Measurements from ENCODE around the gene CREBZF. TPM values are rescaled to one million over a fixed set of nuclear protein-coding genes. Genes with fewer than 3 reads are reported as not detected.

CREBZF gene
- total RNA-seq, 1 experiment from 2014 or later, result 54.6 TPM

DNA sequence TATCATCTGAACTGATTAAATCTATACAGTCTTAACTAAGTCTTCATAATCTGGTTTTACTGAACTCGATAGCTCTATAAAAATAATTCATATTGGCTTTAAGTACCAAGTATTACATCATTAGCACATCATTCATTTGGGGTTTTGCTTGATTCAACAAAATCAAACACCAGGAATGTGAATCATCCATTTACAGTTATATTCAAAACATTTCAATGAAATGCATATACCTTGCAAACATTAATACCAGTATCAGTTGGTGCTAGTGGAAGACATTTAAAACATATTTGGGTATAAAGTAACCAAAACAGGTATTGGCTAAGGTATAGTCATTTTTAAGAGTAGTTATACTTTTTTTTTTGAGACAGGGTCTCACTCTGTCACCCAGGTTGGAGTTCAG is 33.3 kb upstream of the CREBZF start (continued):
- TF ChIP-seq CTCF (IDR thresholded peaks at IDR 0.05), result no peak
- TF ChIP-seq RELA (CRISPR knock-in tag; IDR thresholded peaks at IDR 0.05; ENCODE audit: borderline replicate concordance), result no peak
- no peak for TF ChIP-seq GTF2I (CRISPR knock-in tag; conservative IDR thresholded peaks at IDR 0.05)
- no peak for TF ChIP-seq ZNF317 (CRISPR knock-in tag; IDR thresholded peaks at IDR 0.05; ENCODE audit: borderline replicate concordance, low read depth)
- TF ChIP-seq, protein P1, sequence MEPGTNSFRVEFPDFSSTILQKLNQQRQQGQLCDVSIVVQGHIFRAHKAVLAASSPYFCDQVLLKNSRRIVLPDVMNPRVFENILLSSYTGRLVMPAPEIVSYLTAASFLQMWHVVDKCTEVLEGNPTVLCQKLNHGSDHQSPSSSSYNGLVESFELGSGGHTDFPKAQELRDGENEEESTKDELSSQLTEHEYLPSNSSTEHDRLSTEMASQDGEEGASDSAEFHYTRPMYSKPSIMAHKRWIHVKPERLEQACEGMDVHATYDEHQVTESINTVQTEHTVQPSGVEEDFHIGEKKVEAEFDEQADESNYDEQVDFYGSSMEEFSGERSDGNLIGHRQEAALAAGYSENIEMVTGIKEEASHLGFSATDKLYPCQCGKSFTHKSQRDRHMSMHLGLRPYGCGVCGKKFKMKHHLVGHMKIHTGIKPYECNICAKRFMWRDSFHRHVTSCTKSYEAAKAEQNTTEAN (CRISPR knock-in tag; IDR thresholded peaks at IDR 0.05), result no peak
- TF ChIP-seq ZNF138 (CRISPR knock-in tag; conservative IDR thresholded peaks at IDR 0.05), result no peak

DNA sequence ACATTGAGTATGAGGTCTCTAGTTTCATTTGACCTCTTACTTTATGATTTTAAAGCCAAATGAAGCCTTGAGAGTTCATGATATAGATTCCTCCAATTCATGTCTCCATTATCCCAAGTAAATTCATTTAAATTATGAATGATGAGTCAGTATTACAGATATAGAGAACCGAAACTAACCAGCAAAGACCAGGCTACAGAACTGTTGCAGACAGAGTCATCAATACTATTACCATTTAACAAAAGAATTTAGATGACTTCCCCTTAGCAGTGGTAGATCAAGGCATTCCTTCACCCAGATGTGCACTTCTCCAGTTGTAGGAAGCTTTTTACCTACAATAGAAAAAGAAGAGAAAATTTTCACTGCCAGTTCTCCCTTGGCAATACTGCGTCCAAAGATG is 32.8 kb upstream of the CREBZF start:
- DNase-seq (ENCODE audit: low spot score), result no peak
- Mint-ChIP-seq H3K27ac (no peak overlapping the region), H3K9me3 (no peaks in the 10 kb centered on the region), H3K36me3 (no peaks in the 10 kb centered on the region), H3K27me3 (ENCODE audit: low read depth) (no peaks in the 10 kb centered on the region), H3K4me3 (no peak overlapping the region), H3K4me1 (peaks cover 13% of the 10 kb centered on the region)
- no peak for ATAC-seq
- ChIA-PET POLR2A (interaction anchor here (0.5 kb wide), 1 partner anchor 1429 kb away, joined by 4 read pairs; no protein-coding TSS in a partner anchor), CTCF (no interaction called here)
- TF ChIP-seq TEAD4 (CRISPR knock-in tag; IDR thresholded peaks at IDR 0.05) (no peak), MXD4 (CRISPR knock-in tag; IDR thresholded peaks at IDR 0.05; ENCODE audit: borderline replicate concordance) (no peak)
- TF ChIP-seq, protein P2, sequence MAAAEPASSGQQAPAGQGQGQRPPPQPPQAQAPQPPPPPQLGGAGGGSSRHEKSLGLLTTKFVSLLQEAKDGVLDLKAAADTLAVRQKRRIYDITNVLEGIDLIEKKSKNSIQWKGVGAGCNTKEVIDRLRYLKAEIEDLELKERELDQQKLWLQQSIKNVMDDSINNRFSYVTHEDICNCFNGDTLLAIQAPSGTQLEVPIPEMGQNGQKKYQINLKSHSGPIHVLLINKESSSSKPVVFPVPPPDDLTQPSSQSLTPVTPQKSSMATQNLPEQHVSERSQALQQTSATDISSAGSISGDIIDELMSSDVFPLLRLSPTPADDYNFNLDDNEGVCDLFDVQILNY (CRISPR knock-in tag; IDR thresholded peaks at IDR 0.05), result no peak

DNA sequence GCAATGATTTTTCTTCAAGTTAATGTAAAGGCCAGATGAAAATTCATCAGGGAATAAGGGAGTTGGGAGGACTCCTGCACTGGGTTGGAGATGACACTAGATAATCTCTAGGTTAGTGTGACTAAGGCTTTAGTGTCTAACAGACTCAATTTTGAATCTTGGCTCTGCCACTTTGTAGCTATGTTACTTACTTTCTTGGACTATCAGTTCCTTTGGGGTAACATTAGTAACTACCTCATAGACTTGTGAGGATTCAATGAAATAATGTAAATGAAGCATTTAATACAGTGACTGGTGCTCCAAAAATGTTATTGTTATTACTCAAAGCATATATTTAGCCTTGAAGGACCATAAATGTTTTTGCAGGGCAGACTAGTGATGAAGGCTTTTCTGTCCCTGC is 30.6 kb upstream of the CREBZF start:
- Mint-ChIP-seq H3K36me3 (no peaks in the 10 kb centered on the region), H3K27ac (no peak overlapping the region), H3K4me1 (peaks cover 17% of the 10 kb centered on the region), H3K4me3 (no peak overlapping the region), H3K9me3 (no peaks in the 10 kb centered on the region), H3K27me3 (ENCODE audit: low read depth) (no peaks in the 10 kb centered on the region)
- no peak for ATAC-seq
- no peak for TF ChIP-seq TCF7 (CRISPR knock-in tag; IDR thresholded peaks at IDR 0.05; ENCODE audit: low read depth)
- TF ChIP-seq ZNF671 (CRISPR knock-in tag; IDR thresholded peaks at IDR 0.05), result no peak
- no peak for DNase-seq (ENCODE audit: low spot score)
- ChIA-PET CTCF (interaction anchor here (1.0 to 1.4 kb wide), 5 partner anchors 10 to 131 kb away, joined by 3 to 4 read pairs (median 3); partner anchors contain the start of gene CCDC89), POLR2A (no interaction called here)

DNA sequence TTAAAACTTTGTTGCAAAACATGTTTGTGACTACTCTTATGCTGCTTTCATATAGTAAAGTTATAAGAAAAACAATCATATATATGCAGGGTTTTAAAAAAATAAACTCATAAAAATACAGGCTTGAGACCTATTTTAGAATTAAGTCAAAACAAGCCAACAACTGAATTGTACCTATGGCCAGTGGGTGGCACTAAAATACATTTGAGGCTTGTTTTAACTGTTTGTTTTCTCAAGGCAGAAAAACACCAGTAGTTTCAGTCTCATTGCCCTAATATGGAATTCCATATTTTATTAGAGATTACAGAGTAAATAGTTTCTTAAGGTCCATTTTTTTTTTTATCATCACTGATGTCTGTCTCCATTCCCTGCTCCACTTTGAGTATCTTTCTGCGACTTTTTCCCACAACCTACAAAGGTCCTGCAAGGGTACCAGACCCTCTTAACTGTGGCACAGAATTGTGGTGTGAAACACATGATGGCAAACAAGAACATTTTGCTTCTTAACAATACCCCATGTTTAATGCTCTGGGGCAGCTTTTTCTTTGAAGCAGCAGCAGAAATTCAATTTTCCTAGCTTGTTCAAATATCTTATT is 29.6 kb upstream of the CREBZF start:
- Mint-ChIP-seq H3K27ac (no peak overlapping the region), H3K36me3 (no peaks in the 10 kb centered on the region), H3K4me1 (peaks cover 10% of the 10 kb centered on the region), H3K4me3 (no peak overlapping the region), H3K27me3 (ENCODE audit: low read depth) (no peaks in the 10 kb centered on the region), H3K9me3 (no peaks in the 10 kb centered on the region)
- ChIA-PET CTCF (interaction anchor here (1.0 to 1.6 kb wide), 7 partner anchors 9 to 132 kb away, joined by 3 to 4 read pairs (median 3); partner anchors contain the start of gene CCDC89), POLR2A (interaction anchor here (0.6 kb wide), 1 partner anchor 161 kb away, joined by 3 read pairs; the partner anchor contains the start of gene CCDC83)
- ATAC-seq (no peak; the same call in 1 of the 2 replicates), DNase-seq (ENCODE audit: low spot score) (no peak)
- TF ChIP-seq ARID4B (CRISPR knock-in tag; IDR thresholded peaks at IDR 0.05; ENCODE audit: borderline replicate concordance) (no peak), ESRRA (CRISPR knock-in tag; IDR thresholded peaks at IDR 0.05; ENCODE audit: borderline replicate concordance) (no peak), CTCF (IDR thresholded peaks at IDR 0.05) (no peak), TP53 (CRISPR knock-in tag; IDR thresholded peaks at IDR 0.05) (no peak), JAZF1 (CRISPR knock-in tag; IDR thresholded peaks at IDR 0.05) (no peak), PRRX2 (CRISPR knock-in tag; IDR thresholded peaks at IDR 0.05) (no peak), E2F1 (CRISPR knock-in tag; IDR thresholded peaks at IDR 0.05) (no peak), FOXK1 (CRISPR knock-in tag; IDR thresholded peaks at IDR 0.05) (no peak)
